RWPE2 (cell line): ENCODE results near the gene SLIT3.

Experiments
- ATAC-seq: fragments of 200-7000 bp; cut with Tn5 transposase; 3 replicates; pipeline ENCODE4 v1.9.1; 2021; ENCODE audit warnings: low read depth
- DNase-seq: peaks from one replicate; pipeline ENCODE4 v3.0.0-alpha.2; 2020; ENCODE audit warnings: low spot score
- H3K27ac ChIP-seq: fragments of 450-650 bp; 2 replicates; pipeline ENCODE4 v1.5.1; 2017; ENCODE audit warnings: mild to moderate bottlenecking; ENCODE audit not compliant: poor library complexity, severe bottlenecking
- H3K27me3 ChIP-seq: fragments of 250-450 bp; sonication (Bioruptor Pico); 2 replicates; pipeline ENCODE4 v1.5.1; 2021; ENCODE audit warnings: mild to moderate bottlenecking, moderate library complexity; ENCODE audit not compliant: insufficient read depth, poor library complexity, severe bottlenecking
- H3K36me3 ChIP-seq: fragments of 250-450 bp; sonication (Bioruptor Pico); 2 replicates; pipeline ENCODE4 v1.5.1; 2020; ENCODE audit warnings: low read depth, mild to moderate bottlenecking, moderate library complexity
- H3K4me1 ChIP-seq: fragments of 250-450 bp; sonication (Bioruptor Pico); 2 replicates; pipeline ENCODE4 v1.5.1; 2021; ENCODE audit warnings: mild to moderate bottlenecking, moderate library complexity; ENCODE audit not compliant: insufficient read depth, poor library complexity, severe bottlenecking
- H3K4me3 ChIP-seq: fragments of 250-450 bp; sonication (Bioruptor Pico); 2 replicates; pipeline ENCODE4 v1.5.1; 2021; ENCODE audit warnings: mild to moderate bottlenecking, moderate library complexity; ENCODE audit not compliant: severe bottlenecking
- H3K9me3 ChIP-seq: fragments of 250-450 bp; sonication (Bioruptor Pico); 2 replicates; pipeline ENCODE4 v1.5.1; 2021; ENCODE audit warnings: mild to moderate bottlenecking, moderate library complexity; ENCODE audit not compliant: severe bottlenecking
- TF ChIP-seq, protein P1 (sequence below): fragments of 450-650 bp; IDR thresholded peaks from one replicate; pipeline ENCODE4 v1.5.1; 2017; ENCODE audit warnings: mild to moderate bottlenecking, moderate library complexity; ENCODE audit not compliant: poor library complexity, severe bottlenecking

The SLIT3 gene

DNA sequence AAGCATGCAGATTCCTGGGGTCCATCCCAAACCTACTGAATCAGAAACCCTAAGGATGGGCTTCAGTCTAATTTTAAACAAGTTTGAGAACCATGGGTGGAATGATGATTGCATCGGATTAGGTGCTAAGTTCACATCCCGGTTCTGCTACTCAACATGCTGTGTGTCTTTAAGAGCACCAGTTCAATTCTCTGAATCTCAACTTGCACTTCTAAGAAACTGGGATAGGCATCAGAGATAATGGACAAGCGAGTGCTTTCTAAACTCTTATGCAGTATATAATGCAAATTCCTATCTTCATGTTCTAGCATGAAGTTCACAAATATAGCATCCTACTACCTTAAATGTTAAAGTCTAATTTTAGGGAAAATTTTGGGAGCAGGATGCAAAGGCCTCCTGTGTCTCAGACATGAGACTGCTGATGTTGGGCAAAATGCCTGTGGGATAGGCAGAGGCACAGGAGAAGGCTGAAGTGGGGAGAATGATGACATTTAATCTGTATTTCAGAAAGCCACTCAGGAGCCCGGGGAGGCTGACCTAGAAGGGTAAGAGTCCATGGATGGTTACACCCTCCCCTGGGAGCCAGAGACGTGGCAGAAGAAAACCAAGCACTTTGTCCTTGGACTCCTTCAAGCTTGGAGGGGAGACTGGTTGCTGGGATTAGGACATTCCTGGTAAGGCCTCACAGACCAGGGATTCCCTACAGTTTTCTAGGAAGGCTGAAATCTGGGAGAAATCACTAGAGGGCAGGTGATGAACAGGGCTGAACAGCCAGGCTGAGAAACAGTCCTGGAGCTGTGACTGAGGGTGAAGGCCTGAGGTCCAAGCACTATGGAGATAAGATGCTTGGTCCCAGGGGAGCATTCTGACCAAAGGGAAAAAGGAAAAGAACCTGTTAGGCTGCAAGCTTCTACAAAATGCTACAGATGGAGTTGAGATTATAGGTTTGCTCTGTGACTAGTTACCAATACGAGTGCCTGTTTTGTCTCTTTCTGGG lies 409.8 kb downstream of the SLIT3 start:
- Histone ChIP-seq H3K4me1 (no peaks in the 10 kb centered on the region), H3K27me3 (no peaks in the 10 kb centered on the region), H3K27ac (no peak overlapping the region), H3K9me3 (peaks cover 2% of the 10 kb centered on the region), H3K36me3 (no peaks in the 10 kb centered on the region), H3K4me3 (no peak overlapping the region)
- TF ChIP-seq, protein P1, sequence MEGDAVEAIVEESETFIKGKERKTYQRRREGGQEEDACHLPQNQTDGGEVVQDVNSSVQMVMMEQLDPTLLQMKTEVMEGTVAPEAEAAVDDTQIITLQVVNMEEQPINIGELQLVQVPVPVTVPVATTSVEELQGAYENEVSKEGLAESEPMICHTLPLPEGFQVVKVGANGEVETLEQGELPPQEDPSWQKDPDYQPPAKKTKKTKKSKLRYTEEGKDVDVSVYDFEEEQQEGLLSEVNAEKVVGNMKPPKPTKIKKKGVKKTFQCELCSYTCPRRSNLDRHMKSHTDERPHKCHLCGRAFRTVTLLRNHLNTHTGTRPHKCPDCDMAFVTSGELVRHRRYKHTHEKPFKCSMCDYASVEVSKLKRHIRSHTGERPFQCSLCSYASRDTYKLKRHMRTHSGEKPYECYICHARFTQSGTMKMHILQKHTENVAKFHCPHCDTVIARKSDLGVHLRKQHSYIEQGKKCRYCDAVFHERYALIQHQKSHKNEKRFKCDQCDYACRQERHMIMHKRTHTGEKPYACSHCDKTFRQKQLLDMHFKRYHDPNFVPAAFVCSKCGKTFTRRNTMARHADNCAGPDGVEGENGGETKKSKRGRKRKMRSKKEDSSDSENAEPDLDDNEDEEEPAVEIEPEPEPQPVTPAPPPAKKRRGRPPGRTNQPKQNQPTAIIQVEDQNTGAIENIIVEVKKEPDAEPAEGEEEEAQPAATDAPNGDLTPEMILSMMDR: no peak
- ATAC-seq: no peak
- DNase-seq: no peak

DNA sequence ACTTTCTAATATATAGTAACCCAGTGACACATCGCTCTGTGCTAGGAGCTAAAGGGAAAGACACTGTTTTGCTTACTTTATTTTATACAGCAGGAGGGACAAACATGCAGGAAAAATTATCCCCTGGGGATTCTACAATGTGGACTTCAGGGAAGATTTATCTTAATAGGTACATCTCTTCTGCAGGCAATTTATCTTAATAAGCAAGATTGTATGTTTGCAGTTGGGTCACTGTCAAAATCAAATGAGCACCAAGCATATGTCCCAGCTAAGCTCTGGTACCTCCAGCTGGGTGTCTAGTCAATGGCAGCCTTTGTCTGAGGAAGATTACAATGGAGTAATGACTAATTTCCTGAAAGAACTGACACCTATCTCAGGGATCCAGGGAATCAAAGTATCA lies 411.9 kb downstream of the SLIT3 start:
- H3K27me3 ChIP-seq: no peaks in the 10 kb centered on the region
- TF ChIP-seq, protein P1: no peak
- peaks cover 2% of the 10 kb centered on the region for H3K9me3 ChIP-seq
- no peak overlapping the region for H3K27ac ChIP-seq
- DNase-seq: no peak
- ATAC-seq: no peak
- H3K4me1 ChIP-seq: no peaks in the 10 kb centered on the region
- no peaks in the 10 kb centered on the region for H3K36me3 ChIP-seq
- no peak overlapping the region for H3K4me3 ChIP-seq

DNA sequence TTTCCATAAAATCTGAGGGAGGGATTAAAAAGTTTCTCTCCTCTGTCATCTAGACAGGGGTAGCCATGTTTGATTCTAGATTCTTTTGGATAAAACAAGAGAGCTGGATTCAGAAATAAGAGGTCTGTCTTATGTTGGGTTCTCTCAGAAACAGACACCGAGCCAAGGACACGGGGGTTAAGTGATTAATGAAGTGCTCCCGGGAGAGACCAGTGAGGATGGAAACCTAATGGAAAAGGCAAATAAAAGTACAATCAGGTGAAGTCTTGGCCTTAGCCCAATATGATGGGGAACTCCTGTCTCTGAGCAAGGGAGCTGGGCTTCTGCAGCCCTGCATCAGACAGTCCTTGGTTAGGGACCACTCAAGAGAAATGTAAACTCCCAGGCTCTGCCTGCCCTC lies 413.0 kb downstream of the SLIT3 start:
- no peak for DNase-seq
- Histone ChIP-seq H3K9me3 (peaks cover 2% of the 10 kb centered on the region), H3K27me3 (no peaks in the 10 kb centered on the region), H3K27ac (no peak overlapping the region), H3K4me1 (no peaks in the 10 kb centered on the region), H3K4me3 (no peak overlapping the region), H3K36me3 (no peaks in the 10 kb centered on the region)
- TF ChIP-seq, protein P1: no peak
- no peak for ATAC-seq

DNA sequence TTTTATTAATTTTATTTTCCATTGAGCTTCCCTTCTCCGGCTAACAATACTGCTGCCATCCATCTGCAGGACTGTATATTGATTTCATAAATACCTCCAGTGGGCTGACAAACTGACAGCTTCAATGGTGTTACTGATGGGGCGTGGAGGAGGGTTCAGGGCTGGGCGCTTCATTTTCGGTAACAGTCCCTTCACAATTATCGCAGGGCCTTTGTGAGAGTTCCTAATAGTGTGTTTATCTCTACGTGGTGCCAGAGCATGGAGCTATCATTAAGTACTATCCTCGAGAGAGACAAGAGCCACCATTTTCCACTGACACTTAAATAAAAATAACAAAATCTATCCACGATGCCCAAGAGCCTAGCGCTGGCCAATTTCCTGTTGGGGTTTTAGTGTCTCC lies 414.8 kb downstream of the SLIT3 start:
- no peak overlapping the region for H3K4me3 ChIP-seq
- H3K27me3 ChIP-seq: no peaks in the 10 kb centered on the region
- H3K27ac ChIP-seq: no peak overlapping the region
- H3K9me3 ChIP-seq: peaks cover 2% of the 10 kb centered on the region
- TF ChIP-seq, protein P1: no peak
- H3K36me3 ChIP-seq: no peaks in the 10 kb centered on the region
- H3K4me1 ChIP-seq: no peaks in the 10 kb centered on the region
- no peak for ATAC-seq
- DNase-seq: no peak
